NK-92 (cell line): ENCODE data around the gene ATXN1.

Source experiments
- DNase-seq: peaks from one replicate; lab custom pipeline; 2025; ENCODE audit not compliant: unreplicated experiment; lab: John Stamatoyannopoulos, UW

The ATXN1 gene

GRCh38 chr6:16375843-16376242, 385.4 kb downstream of the ATXN1 start:
- DNase-seq = no peak

GRCh38 chr6:16375206-16375605, 386.1 kb downstream of the ATXN1 start:
- DNase-seq = no peak

GRCh38 chr6:16374461-16375200, 386.6 kb downstream of the ATXN1 start:
- DNase-seq = no peak

GRCh38 chr6:16374016-16374415, 387.2 kb downstream of the ATXN1 start:
- no peak for DNase-seq

GRCh38 chr6:16372029-16372776, 389.1 kb downstream of the ATXN1 start:
- no peak for DNase-seq

- no peak for DNase-seq
Observed at GRCh38 chr6:16371401-16371800, 389.9 kb downstream of the ATXN1 start.

- DNase-seq = no peak
Observed at GRCh38 chr6:16370943-16371342, 390.3 kb downstream of the ATXN1 start.

GRCh38 chr6:16369989-16370388, 391.3 kb downstream of the ATXN1 start:
- no peak for DNase-seq

- DNase-seq = no peak
Observed at GRCh38 chr6:16369140-16369745, 392.0 kb downstream of the ATXN1 start.

- DNase-seq = no peak
Observed at GRCh38 chr6:16367571-16367970, 393.7 kb downstream of the ATXN1 start.

- DNase-seq = no peak
Observed at GRCh38 chr6:16363749-16364148, 397.5 kb downstream of the ATXN1 start.

- DNase-seq = no peak
Observed at GRCh38 chr6:16362819-16363589, 398.3 kb downstream of the ATXN1 start.

- DNase-seq = no peak
Observed at GRCh38 chr6:16362296-16362695, 399.0 kb downstream of the ATXN1 start.

- DNase-seq = no peak
Observed at GRCh38 chr6:16361861-16362260, 399.4 kb downstream of the ATXN1 start.

- no peak for DNase-seq
Observed at GRCh38 chr6:16361121-16361520, 400.1 kb downstream of the ATXN1 start.

- no peak for DNase-seq
Observed at GRCh38 chr6:16360365-16360764, 400.9 kb downstream of the ATXN1 start.

GRCh38 chr6:16359563-16359962, 401.7 kb downstream of the ATXN1 start:
- DNase-seq = no peak

GRCh38 chr6:16358531-16359138, 402.6 kb downstream of the ATXN1 start:
- no peak for DNase-seq

- no peak for DNase-seq
Observed at GRCh38 chr6:16355699-16356446, 405.4 kb downstream of the ATXN1 start.

GRCh38 chr6:16355238-16355637, 406.0 kb downstream of the ATXN1 start:
- no peak for DNase-seq
